Fibroblast of skin of scalp (primary cell): ENCODE results near the gene GPX4.
A peak's percentile ranks its signal among the peaks of the same experiment; 100 is the strongest.

Experiments used
- DNase-seq: peaks from one replicate; pipeline ENCODE4 v3.0.0-alpha.2; 2013

GPX4 gene

DNA sequence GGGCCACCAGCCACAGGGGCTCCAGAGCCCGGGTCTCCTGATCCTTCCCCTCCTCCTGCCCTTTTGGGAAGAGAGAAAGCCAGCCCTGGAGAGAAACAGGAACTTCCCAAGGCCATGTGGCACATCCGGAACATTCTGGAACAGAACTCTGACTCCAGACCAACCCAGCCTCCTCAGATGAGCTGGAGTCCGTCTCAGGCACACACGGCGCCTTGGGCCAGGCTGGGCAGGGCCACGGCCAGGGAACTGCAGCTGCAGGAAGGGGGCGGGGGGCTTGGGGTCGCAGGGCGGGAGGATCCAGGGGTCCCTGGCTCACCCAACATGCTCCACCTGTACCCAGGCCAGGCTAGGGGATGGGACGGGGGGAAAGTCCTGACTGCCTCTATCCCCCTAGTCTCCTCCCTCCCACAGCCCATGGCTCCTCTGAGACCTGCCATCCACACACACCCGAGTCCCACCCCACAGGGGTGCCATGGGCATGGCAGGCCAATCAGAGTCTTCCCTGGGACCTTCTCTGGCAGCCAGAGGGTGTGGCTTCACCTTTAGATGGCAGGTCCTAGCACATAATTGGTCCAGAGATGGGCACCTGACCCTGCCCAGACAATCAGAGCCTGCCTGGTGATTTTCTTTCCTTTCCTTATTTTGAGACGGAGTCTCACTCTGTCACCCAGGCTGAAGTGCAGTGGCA is 47.4 kb downstream of the GPX4 start:
- DNase-seq, result no peak

DNA sequence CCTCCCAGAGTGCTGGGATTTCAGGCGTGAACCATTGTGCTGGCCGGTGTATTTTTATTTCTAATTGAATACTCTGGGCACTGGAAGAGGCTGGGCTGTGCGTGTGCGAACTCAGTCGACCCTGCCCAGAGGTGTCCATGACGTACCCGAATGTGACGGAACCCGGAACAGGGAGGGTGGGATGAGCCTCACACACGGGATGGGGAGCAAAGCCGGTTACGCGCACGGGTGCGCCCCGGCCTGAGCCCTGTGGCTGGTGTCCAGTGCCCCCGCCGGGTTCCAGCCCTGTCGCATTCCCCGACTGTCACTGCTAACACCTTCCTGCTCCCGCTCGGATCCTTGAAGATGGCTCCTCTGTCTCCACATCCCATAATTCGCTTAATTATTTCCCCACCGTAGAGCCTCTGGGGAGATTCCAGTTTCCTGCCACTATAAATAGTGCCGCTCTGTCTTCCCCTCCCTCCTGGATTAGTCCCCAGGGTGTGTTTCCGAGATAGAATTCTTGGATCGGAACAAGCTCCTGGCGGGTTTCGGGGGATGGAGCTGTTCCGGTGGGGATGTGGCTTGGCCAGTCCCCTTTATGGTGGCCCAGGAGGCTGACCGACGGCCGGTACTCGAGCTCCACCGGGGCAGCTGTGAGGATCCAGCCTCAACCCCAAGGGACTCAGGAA is 48.3 kb downstream of the GPX4 start:
- no peak for DNase-seq

DNA sequence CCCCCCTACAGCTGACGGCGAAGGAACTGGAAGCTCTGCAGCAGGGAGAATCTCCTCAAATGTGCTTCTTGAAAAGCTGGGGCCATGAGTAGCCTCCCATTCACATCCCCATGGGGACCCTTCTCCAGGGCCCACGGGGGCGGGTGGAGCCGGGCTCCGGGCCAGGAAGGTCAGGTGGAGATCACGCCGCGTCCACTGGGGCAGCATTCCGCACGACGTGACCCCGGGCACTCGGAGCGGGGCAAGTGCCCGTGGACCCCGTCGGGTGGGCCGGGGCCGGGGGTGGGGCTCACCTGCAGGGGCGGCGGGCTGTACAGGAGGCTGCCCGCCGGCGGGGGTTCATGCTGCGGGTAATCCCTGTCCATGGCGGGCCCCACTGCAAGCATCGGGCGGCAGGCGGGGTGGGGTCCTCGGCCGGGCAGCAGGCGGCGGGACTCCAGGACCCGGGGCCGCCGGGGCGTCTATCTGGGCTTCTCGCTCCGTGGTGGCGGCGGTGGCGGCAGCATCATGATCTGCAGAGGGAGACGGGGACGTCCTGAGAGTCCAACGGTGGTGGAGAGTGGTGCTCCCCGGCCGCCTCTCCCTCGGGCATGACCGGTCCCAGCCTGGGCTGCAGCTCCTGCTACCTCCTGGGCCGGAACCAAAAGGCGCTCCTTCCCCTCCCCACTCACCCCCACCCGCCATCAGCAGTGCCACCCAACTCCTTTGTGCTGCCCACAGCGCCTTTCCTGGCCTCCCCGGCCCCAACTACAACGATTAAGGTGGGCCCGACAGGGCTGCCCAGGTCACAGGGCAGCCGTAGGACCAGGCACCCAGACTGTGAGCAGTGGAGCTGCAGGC is 50.3 kb downstream of the GPX4 start:
- DNase-seq, result no peak

DNA sequence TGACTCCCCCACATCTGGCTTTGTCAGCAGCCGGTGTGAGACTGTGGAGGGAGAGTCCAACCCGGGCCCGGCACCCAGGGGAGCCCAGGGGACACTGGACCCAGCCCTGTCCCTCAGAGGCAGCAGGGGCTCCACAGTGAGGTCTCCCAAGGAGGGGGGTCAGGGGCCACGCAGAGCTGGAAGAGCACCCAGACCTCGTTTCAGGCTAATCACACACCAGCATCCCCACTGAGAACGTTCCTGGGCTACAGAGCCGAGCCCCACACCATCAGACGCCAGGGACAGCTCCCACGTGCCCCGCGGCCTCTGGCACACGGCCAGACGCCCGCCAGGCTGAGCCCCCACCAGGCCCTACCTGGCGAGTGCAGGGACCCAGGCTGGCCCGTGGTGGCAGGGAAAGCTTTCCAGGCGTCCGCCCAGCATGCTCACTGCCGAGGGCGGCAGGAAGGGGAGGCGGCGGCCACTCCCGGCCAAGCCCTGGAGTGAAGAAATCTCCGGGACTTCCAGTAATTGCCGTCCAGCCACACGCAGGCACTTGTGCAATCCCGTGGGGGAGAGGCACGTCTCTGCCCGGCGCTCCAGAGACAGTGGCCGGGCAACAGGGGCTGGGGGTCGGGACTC is 51.0 kb downstream of the GPX4 start:
- peak; percentile 62 for DNase-seq

DNA sequence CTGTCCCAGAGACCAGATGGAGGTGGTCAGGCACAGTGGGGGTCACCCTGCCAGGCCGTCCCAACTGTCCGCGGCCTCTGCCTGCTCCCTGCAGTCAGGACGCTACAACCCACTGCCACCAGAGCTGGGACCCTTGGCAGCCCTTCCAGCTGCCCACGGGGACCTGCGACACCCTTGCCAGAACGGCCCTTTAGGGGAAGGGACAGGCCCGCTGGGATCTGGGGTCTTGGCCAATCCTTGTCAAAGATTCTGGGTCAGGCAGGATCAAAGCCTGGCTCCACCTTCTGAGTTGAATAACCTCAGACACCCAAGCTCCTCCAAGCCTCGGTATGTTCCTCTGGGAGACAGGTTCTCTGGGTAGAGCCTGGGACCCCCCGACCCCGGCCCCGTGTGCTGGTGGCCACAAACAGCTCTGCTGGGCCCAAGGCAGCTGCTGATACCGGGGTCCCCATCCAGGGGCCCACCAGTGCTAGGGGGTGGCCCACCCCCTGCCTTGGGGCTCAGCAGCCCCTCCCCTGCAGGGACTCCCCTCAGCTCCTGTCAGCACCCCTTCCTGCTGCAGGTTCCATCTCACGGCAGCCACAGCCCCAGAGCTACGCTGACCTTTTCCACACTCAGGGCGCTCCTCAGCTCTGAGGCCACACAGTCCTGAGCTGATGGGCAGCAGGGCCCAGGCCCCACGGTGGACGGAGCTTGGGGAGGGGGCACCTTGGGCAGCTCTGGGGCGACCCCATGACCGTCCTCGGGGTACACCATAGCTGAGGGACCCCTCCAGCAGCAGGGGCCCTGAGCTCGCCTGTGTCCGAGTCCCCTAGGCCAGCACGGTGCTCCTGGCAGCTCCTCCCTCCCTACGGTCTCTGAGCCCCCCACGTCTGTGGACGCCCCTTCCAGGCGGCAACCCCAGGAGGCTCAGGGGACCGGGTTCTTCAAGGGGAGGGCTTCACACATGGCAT is 51.8 kb downstream of the GPX4 start:
- DNase-seq, result no peak
